RWPE1 (cell line): Measurements from ENCODE around the gene CHAF1A.

Experiments used
- CTCF ChIA-PET: fragments of 350-600 bp; sonication (Branson Sonifier 250); formaldehyde crosslinking; extraction: SDS; loops from one replicate; lab custom pipeline; 2021; lab: Yijun Ruan, JAX
- POLR2A ChIA-PET: fragments of 400-600 bp; formaldehyde crosslinking; extraction: SDS; loops from one replicate; lab custom pipeline; 2020; ENCODE audit warnings: antibody characterized with exemption; ENCODE audit not compliant: low non-redundant PET; lab: Yijun Ruan, JAX
- DNase-seq: peaks from one replicate; pipeline ENCODE4 v3.0.0; 2012; ENCODE audit warnings: low spot score
- H3K27ac ChIP-seq: fragments of 450-650 bp; 2 replicates; pipeline ENCODE4 v1.5.1; 2017
- TF ChIP-seq, protein P1 (sequence below): fragments of 450-650 bp; conservative IDR thresholded peaks from 2 replicates; pipeline ENCODE4 v1.5.1; 2017; ENCODE audit warnings: low read depth, mild to moderate bottlenecking

The CHAF1A gene

DNA sequence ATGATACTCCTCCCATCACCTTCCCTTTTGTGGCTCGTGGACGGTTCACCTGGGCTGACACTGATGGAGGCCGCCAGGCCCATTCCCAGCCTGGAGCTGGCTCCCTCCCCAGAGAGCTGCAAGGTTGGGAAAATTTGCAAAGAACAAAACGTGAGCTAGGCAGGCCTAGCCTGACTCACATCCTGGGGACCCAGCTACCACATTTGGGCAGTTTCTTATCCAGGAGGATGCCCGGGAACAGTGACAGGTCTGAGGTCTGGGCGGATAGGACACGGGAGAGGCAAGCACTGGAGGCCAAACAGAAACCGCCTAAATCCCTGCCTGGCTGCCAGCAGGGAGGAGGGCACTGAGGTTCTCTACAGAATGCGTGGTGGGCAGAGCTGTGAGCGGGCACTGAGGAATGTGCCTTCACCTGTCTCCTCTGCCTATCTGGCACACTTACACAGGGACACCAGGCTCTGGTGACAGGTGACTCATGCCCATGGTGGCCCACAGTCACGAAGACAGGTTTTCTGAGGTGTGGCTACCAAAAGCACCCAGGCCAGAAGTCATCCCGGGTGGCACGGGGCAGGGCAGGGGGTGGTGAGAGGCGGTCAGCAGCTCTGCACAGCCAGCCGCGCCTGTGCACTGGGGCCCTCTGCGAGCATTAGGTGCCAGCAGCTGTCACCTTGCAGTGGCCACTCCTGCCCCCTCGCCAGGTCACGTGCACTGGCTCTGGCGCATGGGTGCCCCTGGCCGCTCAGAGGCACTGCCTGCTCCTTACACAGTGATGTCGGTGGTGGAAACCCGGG, 25.3 kb upstream of the CHAF1A start:
- TF ChIP-seq, protein P1, sequence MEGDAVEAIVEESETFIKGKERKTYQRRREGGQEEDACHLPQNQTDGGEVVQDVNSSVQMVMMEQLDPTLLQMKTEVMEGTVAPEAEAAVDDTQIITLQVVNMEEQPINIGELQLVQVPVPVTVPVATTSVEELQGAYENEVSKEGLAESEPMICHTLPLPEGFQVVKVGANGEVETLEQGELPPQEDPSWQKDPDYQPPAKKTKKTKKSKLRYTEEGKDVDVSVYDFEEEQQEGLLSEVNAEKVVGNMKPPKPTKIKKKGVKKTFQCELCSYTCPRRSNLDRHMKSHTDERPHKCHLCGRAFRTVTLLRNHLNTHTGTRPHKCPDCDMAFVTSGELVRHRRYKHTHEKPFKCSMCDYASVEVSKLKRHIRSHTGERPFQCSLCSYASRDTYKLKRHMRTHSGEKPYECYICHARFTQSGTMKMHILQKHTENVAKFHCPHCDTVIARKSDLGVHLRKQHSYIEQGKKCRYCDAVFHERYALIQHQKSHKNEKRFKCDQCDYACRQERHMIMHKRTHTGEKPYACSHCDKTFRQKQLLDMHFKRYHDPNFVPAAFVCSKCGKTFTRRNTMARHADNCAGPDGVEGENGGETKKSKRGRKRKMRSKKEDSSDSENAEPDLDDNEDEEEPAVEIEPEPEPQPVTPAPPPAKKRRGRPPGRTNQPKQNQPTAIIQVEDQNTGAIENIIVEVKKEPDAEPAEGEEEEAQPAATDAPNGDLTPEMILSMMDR = no peak
- ChIA-PET POLR2A (no interaction called here), CTCF (interaction anchor here (0.5 to 2.1 kb wide), 3 partner anchors 11 to 23 kb away, joined by 3 to 6 read pairs (median 4); partner anchors contain the start of gene SH3GL1)
- no peak for DNase-seq
- H3K27ac ChIP-seq = peak overlapping the region; percentile 99

DNA sequence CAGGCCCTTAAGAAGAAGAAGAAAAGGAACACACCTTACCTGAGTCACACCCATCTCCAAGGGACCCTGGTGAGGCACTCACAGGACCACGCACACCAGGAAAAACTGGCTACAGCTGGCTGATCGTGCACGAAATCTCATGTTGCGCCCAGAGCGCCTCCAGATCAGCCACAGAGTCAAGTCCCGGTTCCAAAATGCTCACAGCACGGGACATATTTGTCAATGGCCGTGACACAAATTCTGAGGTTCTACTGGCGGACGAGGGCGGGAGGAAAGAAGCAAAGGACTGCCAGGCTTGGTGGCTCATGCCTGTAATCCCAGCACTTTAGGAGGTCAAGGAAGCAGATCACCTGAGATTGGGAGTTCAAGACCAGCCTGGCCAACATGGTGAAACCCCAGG, 23.6 kb upstream of the CHAF1A start:
- no peak for DNase-seq
- TF ChIP-seq, protein P1 = no peak
- H3K27ac ChIP-seq = peak overlapping the region; percentile 99
- CTCF ChIA-PET = interaction anchor here (1.5 kb wide), 1 partner anchor 9 kb away, joined by 5 read pairs; no protein-coding TSS in a partner anchor
- POLR2A ChIA-PET = interaction anchor here (0.7 kb wide), 1 partner anchor 36 kb away, joined by 5 read pairs; no protein-coding TSS in a partner anchor

DNA sequence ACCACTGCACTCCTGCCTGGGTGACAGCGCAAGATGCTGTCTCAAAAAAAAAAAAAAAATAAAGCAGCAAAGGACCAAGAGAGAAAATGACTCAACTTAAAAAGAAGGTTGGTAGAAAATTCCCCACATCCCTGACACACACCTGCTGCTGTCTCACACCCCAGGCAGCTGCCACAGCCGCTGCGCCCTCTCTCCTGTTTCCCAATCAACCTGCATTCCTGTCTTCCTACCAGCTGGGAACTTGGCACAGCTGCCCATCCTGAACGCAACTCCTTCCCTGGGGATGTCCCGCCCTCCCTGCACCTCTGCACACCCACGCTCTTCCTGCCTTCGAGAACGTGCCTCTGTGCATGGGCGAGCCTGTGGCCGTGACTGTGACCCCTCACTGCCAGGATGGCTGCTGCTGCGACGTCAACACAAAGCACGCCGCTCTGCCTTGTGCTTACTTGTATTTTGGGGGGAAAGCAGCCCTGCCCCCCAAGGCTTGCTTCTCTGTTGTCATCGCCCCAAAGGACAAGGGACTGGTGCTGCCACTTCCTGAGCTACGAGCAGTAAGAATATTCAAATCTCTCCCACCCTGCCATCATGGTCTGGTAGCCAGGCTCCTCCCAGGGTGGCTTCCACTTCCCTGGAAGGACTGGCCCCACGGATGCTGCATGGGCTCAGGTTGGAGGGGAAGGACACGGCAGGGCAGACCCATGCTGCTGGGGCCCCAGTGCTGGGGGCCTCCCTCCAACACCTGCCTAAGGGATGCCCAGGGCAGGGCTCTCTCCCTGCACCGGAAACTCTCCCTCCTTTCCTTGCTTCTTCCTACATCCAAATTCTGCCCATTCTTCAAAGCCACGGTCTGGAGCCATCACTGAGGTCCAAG, 22.8 kb upstream of the CHAF1A start:
- TF ChIP-seq, protein P1 = no peak
- H3K27ac ChIP-seq = peak overlapping the region; percentile 99
- ChIA-PET POLR2A (interaction anchor here (0.7 kb wide), 3 partner anchors 27 to 314 kb away, joined by 4 to 5 read pairs (median 5); no protein-coding TSS in a partner anchor), CTCF (interaction anchor here (0.5 to 1.5 kb wide), 3 partner anchors 10 to 1471 kb away, joined by 4 to 10 read pairs (median 5); partner anchors contain the start of gene SH3GL1)
- DNase-seq = peak; percentile 96

DNA sequence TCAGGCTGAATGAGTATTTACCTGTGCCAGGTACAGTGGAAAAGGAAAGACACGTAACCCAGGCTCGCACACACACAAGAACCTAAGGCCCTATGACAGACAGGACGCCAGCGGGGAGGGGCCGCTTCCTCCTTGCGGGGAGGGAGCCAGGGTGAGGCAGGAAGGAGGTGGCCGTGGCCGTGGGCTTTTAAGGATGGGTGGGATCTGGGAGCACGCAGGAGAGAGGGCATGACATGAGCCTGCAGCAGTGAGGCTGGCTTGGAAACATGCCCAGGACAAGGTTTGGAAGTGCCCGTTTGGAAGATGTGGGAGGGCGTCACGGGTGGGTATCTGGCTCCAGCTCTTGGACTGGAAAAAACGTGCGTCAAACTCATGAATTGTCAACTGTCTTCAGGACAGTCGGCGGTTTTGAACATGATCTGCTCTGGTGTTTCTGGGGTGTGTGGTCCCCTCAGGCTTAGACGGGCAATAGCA, 22.1 kb upstream of the CHAF1A start:
- ChIA-PET POLR2A (interaction anchor here (0.5 kb wide), 1 partner anchor 75 kb away, joined by 3 read pairs; no protein-coding TSS in a partner anchor), CTCF (interaction anchor here (0.5 kb wide), 1 partner anchor 604 kb away, joined by 4 read pairs; no protein-coding TSS in a partner anchor)
- DNase-seq = no peak
- TF ChIP-seq, protein P1 = no peak
- H3K27ac ChIP-seq = peak overlapping the region; percentile 99

DNA sequence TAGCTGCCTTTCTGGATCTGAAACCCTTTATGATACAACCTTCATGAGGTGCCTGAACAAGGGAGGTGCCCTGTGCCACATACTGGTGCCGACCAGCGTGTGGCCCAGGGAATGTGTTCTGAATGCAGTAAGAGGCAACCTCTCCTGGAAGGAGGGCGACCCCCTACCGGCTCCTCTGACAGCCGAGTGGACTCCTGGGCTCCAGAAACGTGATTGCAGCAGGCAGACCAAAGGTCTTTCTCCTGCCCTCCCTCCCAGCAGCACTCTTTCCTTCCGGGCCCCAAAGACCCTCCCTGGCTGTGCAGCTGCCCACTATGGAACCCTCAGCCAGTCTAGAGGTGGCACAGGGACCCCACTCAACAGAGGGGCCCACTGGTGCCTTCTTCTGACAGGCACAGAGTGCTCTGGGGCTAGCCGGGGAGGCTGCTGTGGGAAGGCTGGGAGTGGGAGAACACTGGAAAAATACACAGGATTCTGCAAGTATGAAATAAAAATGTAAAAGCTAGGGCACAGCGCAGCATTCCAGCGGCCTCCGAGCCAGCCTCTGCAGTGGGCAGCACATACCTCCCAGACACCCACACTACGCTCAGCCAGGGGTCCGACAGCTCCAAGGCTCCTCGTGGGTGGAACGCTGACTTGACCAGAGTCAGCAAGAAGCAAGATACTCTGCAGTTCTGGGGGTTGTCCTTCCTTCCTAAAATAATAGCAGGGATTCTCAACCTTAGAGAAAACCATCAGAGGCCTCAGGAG, 17.0 kb upstream of the CHAF1A start:
- H3K27ac ChIP-seq = peak overlapping the region; percentile 99
- POLR2A ChIA-PET = no interaction called here
- CTCF ChIA-PET = interaction anchor here (1.2 kb wide), 1 partner anchor 15 kb away, joined by 4 read pairs; no protein-coding TSS in a partner anchor
- DNase-seq = no peak
- TF ChIP-seq, protein P1 = no peak
